PC-3 (cell line): ENCODE results near the gene F2RL3. TPM values are rescaled to one million over a fixed set of nuclear protein-coding genes. Genes with fewer than 3 reads are reported as not detected.

Experiments
- ATAC-seq: fragments of 200-7000 bp; cut with Tn5 transposase; 2 replicates; pipeline ENCODE4 v1.9.1; 2020; ENCODE audit warnings: mild to moderate bottlenecking, moderate library complexity
- BruUV-seq: library from RNA; stranded (reverse); fragments of 400-500 nt; replicated peaks from 2 replicates; lab custom pipeline; 2021; lab: Mats Ljungman, UMichigan
- CTCF ChIA-PET: fragments of 300-600 bp; sonication (Branson Sonifier 250); formaldehyde crosslinking; loops from one replicate; lab custom pipeline; 2022; ENCODE audit warnings: antibody characterized with exemption; lab: Charles Lee
- POLR2A ChIA-PET: fragments of 300-600 bp; sonication (Branson Sonifier 250); formaldehyde crosslinking; loops from one replicate; lab custom pipeline; 2022; ENCODE audit warnings: antibody characterized with exemption; ENCODE audit not compliant: unreplicated experiment; lab: Charles Lee
- DNase-seq: peaks from one replicate; pipeline ENCODE4 v3.0.0-alpha.2; 2015
- H2AFZ ChIP-seq: fragments of 300-600 bp; sonication (generic); 2 replicates; pipeline ENCODE4 v1.6.0; 2016; ENCODE audit warnings: antibody characterized with exemption, low read length
- H3F3A ChIP-seq: fragments of 300-600 bp; sonication (generic); one replicate; pipeline ENCODE4 v1.6.0; 2017; ENCODE audit warnings: antibody characterized with exemption, low read length, control low read depth, mild to moderate bottlenecking; ENCODE audit not compliant: unreplicated experiment
- H3K27ac ChIP-seq: fragments of 300-600 bp; sonication (generic); 2 replicates; pipeline ENCODE4 v1.5.1; 2016; ENCODE audit warnings: mild to moderate bottlenecking, low read length
- H3K27me3 ChIP-seq: fragments of 300-600 bp; sonication (generic); 2 replicates; pipeline ENCODE4 v1.6.1; 2016; ENCODE audit warnings: low read length, mixed read lengths
- H3K36me3 ChIP-seq: fragments of 300-600 bp; sonication (generic); 2 replicates; pipeline ENCODE4 v1.6.1; 2016; ENCODE audit warnings: low read depth, mixed run types, low read length, mixed read lengths
- H3K4me1 ChIP-seq: fragments of 300-600 bp; sonication (generic); 2 replicates; pipeline ENCODE4 v1.5.1; 2016; ENCODE audit warnings: low read length; ENCODE audit not compliant: insufficient read depth
- H3K4me2 ChIP-seq: fragments of 300-600 bp; sonication (generic); 2 replicates; pipeline ENCODE4 v1.6.0; 2016; ENCODE audit warnings: low read length
- H3K4me3 ChIP-seq: fragments of 300-600 bp; sonication (generic); 2 replicates; pipeline ENCODE4 v1.5.1; 2016; ENCODE audit warnings: mild to moderate bottlenecking, low read length, mixed read lengths
- H3K79me2 ChIP-seq: fragments of 300-600 bp; sonication (generic); 2 replicates; pipeline ENCODE4 v1.6.1; 2017; ENCODE audit warnings: low read length, mixed read lengths
- H3K9ac ChIP-seq: fragments of 300-600 bp; sonication (generic); 2 replicates; pipeline ENCODE4 v1.6.0; 2016; ENCODE audit warnings: mild to moderate bottlenecking, low read length
- H3K9me2 ChIP-seq: fragments of 300-600 bp; sonication (generic); replicated peaks from 2 replicates; pipeline ENCODE4 v1.6.1; 2016; ENCODE audit warnings: mixed run types, low read length, mixed read lengths
- H3K9me3 ChIP-seq: fragments of 300-600 bp; sonication (generic); 2 replicates; pipeline ENCODE4 v1.6.1; 2016; ENCODE audit warnings: low read length, mixed read lengths
- H4K20me1 ChIP-seq: fragments of 300-600 bp; sonication (generic); 2 replicates; pipeline ENCODE4 v1.6.1; 2016; ENCODE audit warnings: low read length, mixed read lengths
- CTCF ChIP-seq: fragments of 300-600 bp; sonication (generic); conservative IDR thresholded peaks from 2 replicates; pipeline ENCODE4 v1.5.1; 2017; ENCODE audit warnings: antibody characterized with exemption, low read depth, mild to moderate bottlenecking, low read length
- EZH2 ChIP-seq: fragments of 300-600 bp; sonication (generic); IDR thresholded peaks from one replicate; pipeline ENCODE4 v1.6.1; 2017; ENCODE audit warnings: antibody characterized with exemption, mild to moderate bottlenecking, low read length; ENCODE audit not compliant: unreplicated experiment
- EZH2phosphoT487 ChIP-seq: fragments of 300-600 bp; sonication (generic); IDR thresholded peaks from 2 replicates; pipeline ENCODE4 v1.6.1; 2018; ENCODE audit warnings: mild to moderate bottlenecking, antibody characterized with exemption, low read length, borderline replicate concordance
- intact Hi-C: fragments of 100-400 bp; cut with micrococcal nuclease; formaldehyde crosslinking; loops from 2 replicates; pipeline ENCODE4 v1.9.0; 2023
- total RNA-seq: library from RNA; depleted of rRNA; stranded (reverse); fragments of >200 nt; gene quantifications from 2 replicates; pipeline ENCODE4 v1.2.3, GENCODE V29; 2014

F2RL3 gene
- total RNA-seq, 1 experiment from 2014 or later, result 0.07 TPM

GRCh38 chr19:16882146-16882545 lies 6.7 kb upstream of the F2RL3 start:
- DNase-seq (no peak), ATAC-seq (no peak)
- Histone ChIP-seq H2AFZ (no peak overlapping the region), H3K36me3 (peaks cover 38% of the 10 kb centered on the region), H3K79me2 (no peaks in the 10 kb centered on the region), H4K20me1 (no peaks in the 10 kb centered on the region), H3K4me2 (no peak overlapping the region), H3K9me2 (no peaks in the 10 kb centered on the region), H3K4me3 (no peak overlapping the region), H3K4me1 (peaks cover 6% of the 10 kb centered on the region; the same call in 1 of the 2 replicates), H3K9me3 (peaks cover 5% of the 10 kb centered on the region; the same call in 1 of the 2 replicates), H3K27me3 (no peaks in the 10 kb centered on the region), H3K9ac (no peak overlapping the region), H3F3A (no peaks in the 10 kb centered on the region), H3K27ac (no peak overlapping the region)
- ChIA-PET CTCF (no interaction called here), POLR2A (no interaction called here)
- no TSS peak for BruUV-seq
- TF ChIP-seq EZH2phosphoT487 (no peak), CTCF (no peak), EZH2 (no peak)
- intact Hi-C loops, result no loop called here

- no TSS peak for BruUV-seq
- Histone ChIP-seq H3K4me2 (no peak overlapping the region), H3K9me3 (peaks cover 5% of the 10 kb centered on the region; the same call in 1 of the 2 replicates), H3K9ac (no peak overlapping the region), H3K27me3 (no peaks in the 10 kb centered on the region), H3K36me3 (peaks cover 24% of the 10 kb centered on the region), H4K20me1 (no peaks in the 10 kb centered on the region), H3K27ac (no peak overlapping the region), H3K9me2 (no peaks in the 10 kb centered on the region), H3F3A (no peaks in the 10 kb centered on the region), H3K79me2 (no peaks in the 10 kb centered on the region), H2AFZ (no peak overlapping the region), H3K4me3 (no peak overlapping the region), H3K4me1 (0 out of 2 replicates have a peak, but pooled peaks cover 4% of the 10 kb centered on the region)
- CTCF ChIA-PET, result no interaction called here
- TF ChIP-seq EZH2, result no peak
- TF ChIP-seq EZH2phosphoT487, result no peak
- no peak for TF ChIP-seq CTCF
- intact Hi-C loops, result no loop called here
- POLR2A ChIA-PET, result no interaction called here
- no peak for ATAC-seq
- no peak for DNase-seq
Observed at GRCh38 chr19:16883522-16883921, 5.3 kb upstream of the F2RL3 start.

- CTCF ChIA-PET, result no interaction called here
- intact Hi-C loops, result loop anchor here (5.0 kb wide), 1 partner anchor 168 kb away; the partner anchor contains the start of gene NWD1
Observed at GRCh38 chr19:16885166-16885565, 3.6 kb upstream of the F2RL3 start.

More at GRCh38 chr19:16885166-16885565, 3.6 kb upstream of the F2RL3 start:
- peaks cover 7% of the 10 kb centered on the region for H3K36me3 ChIP-seq
- H3K4me1 ChIP-seq, result 0 out of 2 replicates have a peak, but pooled peaks cover 4% of the 10 kb centered on the region
- H3K9me3 ChIP-seq, result peaks cover 5% of the 10 kb centered on the region; the same call in 1 of the 2 replicates
- H4K20me1 ChIP-seq, result no peaks in the 10 kb centered on the region
- ATAC-seq, result no peak
- H3K9ac ChIP-seq, result no peak overlapping the region
- H2AFZ ChIP-seq, result no peak overlapping the region
- no peaks in the 10 kb centered on the region for H3F3A ChIP-seq
- H3K4me2 ChIP-seq, result no peak overlapping the region
- no peak for DNase-seq
- no TSS peak for BruUV-seq
- POLR2A ChIA-PET, result no interaction called here
- TF ChIP-seq EZH2phosphoT487 (no peak), EZH2 (no peak), CTCF (no peak)
- no peaks in the 10 kb centered on the region for H3K27me3 ChIP-seq
- no peak overlapping the region for H3K27ac ChIP-seq
- no peaks in the 10 kb centered on the region for H3K9me2 ChIP-seq
- no peaks in the 10 kb centered on the region for H3K79me2 ChIP-seq
- no peak overlapping the region for H3K4me3 ChIP-seq
